NK-92 treated with Interleukin-12 subunit alpha and Interleukin-12 subunit beta, amount 100 ng/mL, for 24 hours (cell line): ENCODE results near the gene EXOC4.
"Not testable (repeated sequence)": the region's sequence is repeated elsewhere in the genome, so short reads cannot be mapped to it uniquely, and the experiment has no call there.

Experiments
- DNase-seq: peaks from one replicate; lab custom pipeline; 2025; lab: John Stamatoyannopoulos, UW

The EXOC4 gene

GRCh38 chr7:133993547-133993946, 740.7 kb downstream of the EXOC4 start:
- no peak for DNase-seq

- not testable (repeated sequence) for DNase-seq
Measured at GRCh38 chr7:133994100-133994499, 741.2 kb downstream of the EXOC4 start.

GRCh38 chr7:133997463-133997862, 744.6 kb downstream of the EXOC4 start:
- no peak for DNase-seq

GRCh38 chr7:133999178-133999577, 746.3 kb downstream of the EXOC4 start:
- DNase-seq: no peak

GRCh38 chr7:134004829-134005505, 752.1 kb downstream of the EXOC4 start:
- DNase-seq: no peak

- DNase-seq: no peak
Measured at GRCh38 chr7:134009314-134010110, 756.6 kb downstream of the EXOC4 start.

GRCh38 chr7:134013249-134013648, 760.4 kb downstream of the EXOC4 start:
- DNase-seq: no peak

- no peak for DNase-seq
Measured at GRCh38 chr7:134014935-134015334, 762.1 kb downstream of the EXOC4 start.

GRCh38 chr7:134016223-134016941, 763.5 kb downstream of the EXOC4 start:
- DNase-seq: no peak

- DNase-seq: no peak
Measured at GRCh38 chr7:134016942-134017303, 764.0 kb downstream of the EXOC4 start.

GRCh38 chr7:134018306-134018705, 765.4 kb downstream of the EXOC4 start:
- no peak for DNase-seq

- no peak for DNase-seq
Measured at GRCh38 chr7:134019251-134019650, 766.4 kb downstream of the EXOC4 start.

- DNase-seq: no peak
Measured at GRCh38 chr7:134021836-134022235, 769.0 kb downstream of the EXOC4 start.

GRCh38 chr7:134022286-134022911, 769.5 kb downstream of the EXOC4 start:
- DNase-seq: no peak

GRCh38 chr7:134024739-134025138, 771.9 kb downstream of the EXOC4 start:
- no peak for DNase-seq

GRCh38 chr7:134028853-134029252, 776.0 kb downstream of the EXOC4 start:
- no peak for DNase-seq

- DNase-seq: no peak
Measured at GRCh38 chr7:134029743-134030142, 776.9 kb downstream of the EXOC4 start.

GRCh38 chr7:134030460-134030865, 777.6 kb downstream of the EXOC4 start:
- no peak for DNase-seq

GRCh38 chr7:134031835-134032617, 779.1 kb downstream of the EXOC4 start:
- no peak for DNase-seq

- DNase-seq: no peak
Measured at GRCh38 chr7:134034652-134035051, 781.8 kb downstream of the EXOC4 start.

GRCh38 chr7:134037991-134038390, 785.1 kb downstream of the EXOC4 start:
- DNase-seq: no peak

GRCh38 chr7:134040988-134041387, 788.1 kb downstream of the EXOC4 start:
- no peak for DNase-seq
